ENCODE results near the gene TINAG. TPM values are rescaled to one million over a fixed set of nuclear protein-coding genes. Genes with fewer than 3 reads are reported as not detected.

TINAG gene
- total RNA-seq, 2 experiments from 2014 or later: not detected

- Histone ChIP-seq H3K4me2 (ENCODE audit: low read length) (no peak overlapping the region), H2AFZ (ENCODE audit: low read length) (no peak overlapping the region), H3K27ac (ENCODE audit: low read depth, low read length, poor library complexity, severe bottlenecking) (no peak overlapping the region), H3K4me3 (ENCODE audit: low read depth, low read length, poor library complexity, severe bottlenecking) (no peak overlapping the region), H3K79me2 (ENCODE audit: insufficient read depth, low read depth, low read length) (no peaks in the 10 kb centered on the region), H4K20me1 (ENCODE audit: insufficient read depth, low read length) (no peaks in the 10 kb centered on the region), H3K4me1 (ENCODE audit: insufficient read depth, low read length, poor library complexity, severe bottlenecking) (no peaks in the 10 kb centered on the region), H3K9me2 (ENCODE audit: insufficient read depth, low read length) (no peaks in the 10 kb centered on the region), H3K36me3 (ENCODE audit: insufficient read depth, low read length) (no peaks in the 10 kb centered on the region), H3K9me3 (ENCODE audit: low read length) (no peaks in the 10 kb centered on the region)
- TF ChIP-seq EZH2phosphoT487 (IDR thresholded peaks at IDR 0.05; ENCODE audit: borderline replicate concordance, low read depth, low read length): no peak
- TF ChIP-seq, protein P1, sequence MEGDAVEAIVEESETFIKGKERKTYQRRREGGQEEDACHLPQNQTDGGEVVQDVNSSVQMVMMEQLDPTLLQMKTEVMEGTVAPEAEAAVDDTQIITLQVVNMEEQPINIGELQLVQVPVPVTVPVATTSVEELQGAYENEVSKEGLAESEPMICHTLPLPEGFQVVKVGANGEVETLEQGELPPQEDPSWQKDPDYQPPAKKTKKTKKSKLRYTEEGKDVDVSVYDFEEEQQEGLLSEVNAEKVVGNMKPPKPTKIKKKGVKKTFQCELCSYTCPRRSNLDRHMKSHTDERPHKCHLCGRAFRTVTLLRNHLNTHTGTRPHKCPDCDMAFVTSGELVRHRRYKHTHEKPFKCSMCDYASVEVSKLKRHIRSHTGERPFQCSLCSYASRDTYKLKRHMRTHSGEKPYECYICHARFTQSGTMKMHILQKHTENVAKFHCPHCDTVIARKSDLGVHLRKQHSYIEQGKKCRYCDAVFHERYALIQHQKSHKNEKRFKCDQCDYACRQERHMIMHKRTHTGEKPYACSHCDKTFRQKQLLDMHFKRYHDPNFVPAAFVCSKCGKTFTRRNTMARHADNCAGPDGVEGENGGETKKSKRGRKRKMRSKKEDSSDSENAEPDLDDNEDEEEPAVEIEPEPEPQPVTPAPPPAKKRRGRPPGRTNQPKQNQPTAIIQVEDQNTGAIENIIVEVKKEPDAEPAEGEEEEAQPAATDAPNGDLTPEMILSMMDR (conservative IDR thresholded peaks at IDR 0.05; ENCODE audit: low read length): no peak
- no TSS peak for BruUV-seq (replicated peaks)
- intact Hi-C loops (cut with micrococcal nuclease; ENCODE audit: unreplicated experiment): no loop called here
- CTCF ChIA-PET (ENCODE audit: unreplicated experiment): no interaction called here
- no peak for DNase-seq (ENCODE audit: low spot score)
- POLR2A ChIA-PET: no interaction called here
These were observed 710 bp downstream of the TINAG start for GRCh38 chr6:54308986-54309315.

- H3K36me3 ChIP-seq (ENCODE audit: insufficient read depth, low read length): no peaks in the 10 kb centered on the region
- no peak overlapping the region for H3K4me2 ChIP-seq (ENCODE audit: low read length)
- no peak overlapping the region for H3K4me3 ChIP-seq (ENCODE audit: low read depth, low read length, poor library complexity, severe bottlenecking)
- intact Hi-C loops (cut with micrococcal nuclease; ENCODE audit: unreplicated experiment): no loop called here
- TF ChIP-seq EZH2phosphoT487 (IDR thresholded peaks at IDR 0.05; ENCODE audit: borderline replicate concordance, low read depth, low read length): no peak
- TF ChIP-seq, protein P1 (conservative IDR thresholded peaks at IDR 0.05; ENCODE audit: low read length): no peak
- H3K27ac ChIP-seq (ENCODE audit: low read depth, low read length, poor library complexity, severe bottlenecking): no peak overlapping the region
- BruUV-seq (replicated peaks): no TSS peak
- no peaks in the 10 kb centered on the region for H3K9me3 ChIP-seq (ENCODE audit: low read length)
- H3K4me1 ChIP-seq (ENCODE audit: insufficient read depth, low read length, poor library complexity, severe bottlenecking): no peaks in the 10 kb centered on the region
- no peak overlapping the region for H2AFZ ChIP-seq (ENCODE audit: low read length)
- H4K20me1 ChIP-seq (ENCODE audit: insufficient read depth, low read length): no peaks in the 10 kb centered on the region
- CTCF ChIA-PET (ENCODE audit: unreplicated experiment): no interaction called here
- no peaks in the 10 kb centered on the region for H3K9me2 ChIP-seq (ENCODE audit: insufficient read depth, low read length)
- no peaks in the 10 kb centered on the region for H3K79me2 ChIP-seq (ENCODE audit: insufficient read depth, low read depth, low read length)
- no peak for DNase-seq (ENCODE audit: low spot score)
- POLR2A ChIA-PET: interaction anchor here (1.2 to 1.6 kb wide), 2 partner anchors 11 to 40 kb away, joined by 3 read pairs; no protein-coding TSS in a partner anchor
These were observed 2.3 kb downstream of the TINAG start for GRCh38 chr6:54310377-54311152.

DNA sequence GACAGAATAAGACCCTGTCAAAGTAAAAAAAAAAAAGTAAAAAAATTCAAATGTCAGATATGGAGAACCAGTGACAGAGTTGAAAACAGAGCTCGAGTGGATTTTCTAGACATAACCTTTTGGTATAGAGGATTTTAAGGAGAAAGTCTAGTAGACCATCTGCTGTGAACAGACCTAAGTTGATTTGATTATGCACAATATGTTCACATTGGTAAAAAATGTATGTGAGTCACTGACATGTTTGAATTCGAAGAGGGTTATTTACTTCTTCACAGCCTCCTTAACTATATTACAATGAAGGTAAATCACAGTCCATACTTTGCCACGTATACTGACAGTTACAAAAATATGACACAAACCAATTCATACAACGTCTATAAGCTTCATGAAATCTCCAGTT, 7.4 kb downstream of the TINAG start:
- no peak overlapping the region for H2AFZ ChIP-seq (ENCODE audit: low read length)
- no peaks in the 10 kb centered on the region for H3K4me1 ChIP-seq (ENCODE audit: insufficient read depth, low read length, poor library complexity, severe bottlenecking)
- no peaks in the 10 kb centered on the region for H3K9me3 ChIP-seq (ENCODE audit: low read length)
- DNase-seq (ENCODE audit: low spot score): no peak
- ChIA-PET POLR2A (interaction anchor here (0.7 kb wide), 1 partner anchor 13 kb away, joined by 3 read pairs; no protein-coding TSS in a partner anchor), CTCF (ENCODE audit: unreplicated experiment) (no interaction called here)
- no peaks in the 10 kb centered on the region for H3K79me2 ChIP-seq (ENCODE audit: insufficient read depth, low read depth, low read length)
- no TSS peak for BruUV-seq (replicated peaks)
- no peaks in the 10 kb centered on the region for H3K36me3 ChIP-seq (ENCODE audit: insufficient read depth, low read length)
- no peaks in the 10 kb centered on the region for H4K20me1 ChIP-seq (ENCODE audit: insufficient read depth, low read length)
- H3K9me2 ChIP-seq (ENCODE audit: insufficient read depth, low read length): no peaks in the 10 kb centered on the region
- no peak for TF ChIP-seq EZH2phosphoT487 (IDR thresholded peaks at IDR 0.05; ENCODE audit: borderline replicate concordance, low read depth, low read length)
- TF ChIP-seq, protein P1 (conservative IDR thresholded peaks at IDR 0.05; ENCODE audit: low read length): no peak
- intact Hi-C loops (cut with micrococcal nuclease; ENCODE audit: unreplicated experiment): no loop called here
- H3K27ac ChIP-seq (ENCODE audit: low read depth, low read length, poor library complexity, severe bottlenecking): no peak overlapping the region
- H3K4me3 ChIP-seq (ENCODE audit: low read depth, low read length, poor library complexity, severe bottlenecking): no peak overlapping the region
- no peak overlapping the region for H3K4me2 ChIP-seq (ENCODE audit: low read length)

Measured in OCI-LY7 (cell line).